ENCODE results near the gene CDV3.
"Not testable (repeated sequence)": the region's sequence is repeated elsewhere in the genome, so short reads cannot be mapped to it uniquely, and the experiment has no call there.

The CDV3 gene

DNA sequence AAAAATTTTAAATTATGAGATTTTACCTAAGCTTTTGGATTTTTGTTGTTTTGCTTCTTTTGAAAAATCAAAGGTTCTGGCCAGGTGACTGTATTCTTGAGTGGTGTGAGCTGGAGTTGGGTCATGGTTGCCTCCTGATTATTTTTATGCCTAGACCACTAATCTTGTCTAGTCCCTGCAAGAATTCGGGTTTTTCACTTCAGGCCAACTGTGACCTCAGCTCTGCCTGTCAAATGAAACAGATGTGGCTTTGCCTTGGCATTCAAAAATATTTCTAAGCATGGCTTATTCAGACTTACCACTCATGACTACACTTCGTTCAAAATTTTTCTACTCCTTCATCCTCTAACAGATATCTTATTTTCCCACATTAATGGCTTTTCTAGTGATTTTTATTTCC lies 25.4 kb upstream of the CDV3 start:
- no peak for DNase-seq (ENCODE audit: low read depth)
- TF ChIP-seq, protein P1, sequence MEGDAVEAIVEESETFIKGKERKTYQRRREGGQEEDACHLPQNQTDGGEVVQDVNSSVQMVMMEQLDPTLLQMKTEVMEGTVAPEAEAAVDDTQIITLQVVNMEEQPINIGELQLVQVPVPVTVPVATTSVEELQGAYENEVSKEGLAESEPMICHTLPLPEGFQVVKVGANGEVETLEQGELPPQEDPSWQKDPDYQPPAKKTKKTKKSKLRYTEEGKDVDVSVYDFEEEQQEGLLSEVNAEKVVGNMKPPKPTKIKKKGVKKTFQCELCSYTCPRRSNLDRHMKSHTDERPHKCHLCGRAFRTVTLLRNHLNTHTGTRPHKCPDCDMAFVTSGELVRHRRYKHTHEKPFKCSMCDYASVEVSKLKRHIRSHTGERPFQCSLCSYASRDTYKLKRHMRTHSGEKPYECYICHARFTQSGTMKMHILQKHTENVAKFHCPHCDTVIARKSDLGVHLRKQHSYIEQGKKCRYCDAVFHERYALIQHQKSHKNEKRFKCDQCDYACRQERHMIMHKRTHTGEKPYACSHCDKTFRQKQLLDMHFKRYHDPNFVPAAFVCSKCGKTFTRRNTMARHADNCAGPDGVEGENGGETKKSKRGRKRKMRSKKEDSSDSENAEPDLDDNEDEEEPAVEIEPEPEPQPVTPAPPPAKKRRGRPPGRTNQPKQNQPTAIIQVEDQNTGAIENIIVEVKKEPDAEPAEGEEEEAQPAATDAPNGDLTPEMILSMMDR (IDR thresholded peaks at IDR 0.05; ENCODE audit: low read depth, low read length, missing control alignments) = no peak
- no peak overlapping the region for H3K4me3 ChIP-seq (ENCODE audit: low read depth, low read length)

DNA sequence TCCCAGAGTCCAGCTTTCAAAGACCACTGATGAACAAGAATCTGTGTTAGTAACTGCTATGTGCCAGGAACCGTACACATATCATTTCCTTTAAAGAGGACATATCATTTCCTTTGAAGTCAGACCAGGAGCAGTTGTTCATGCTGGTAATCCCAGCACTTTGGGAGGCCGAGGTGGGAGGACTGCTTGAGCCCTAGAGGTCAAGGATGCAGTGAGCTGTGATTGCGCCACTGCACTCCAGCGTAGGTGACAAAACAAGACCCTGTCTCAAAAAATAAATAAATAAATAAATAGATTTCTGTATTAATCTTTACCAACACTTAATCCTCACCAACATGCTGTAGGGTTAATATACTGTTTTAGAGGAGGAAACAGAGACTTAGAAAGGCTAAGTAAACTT lies 23.9 kb upstream of the CDV3 start:
- DNase-seq (ENCODE audit: low read depth) = no peak
- TF ChIP-seq, protein P1 (IDR thresholded peaks at IDR 0.05; ENCODE audit: low read depth, low read length, missing control alignments) = no peak
- no peak overlapping the region for H3K4me3 ChIP-seq (ENCODE audit: low read depth, low read length)

DNA sequence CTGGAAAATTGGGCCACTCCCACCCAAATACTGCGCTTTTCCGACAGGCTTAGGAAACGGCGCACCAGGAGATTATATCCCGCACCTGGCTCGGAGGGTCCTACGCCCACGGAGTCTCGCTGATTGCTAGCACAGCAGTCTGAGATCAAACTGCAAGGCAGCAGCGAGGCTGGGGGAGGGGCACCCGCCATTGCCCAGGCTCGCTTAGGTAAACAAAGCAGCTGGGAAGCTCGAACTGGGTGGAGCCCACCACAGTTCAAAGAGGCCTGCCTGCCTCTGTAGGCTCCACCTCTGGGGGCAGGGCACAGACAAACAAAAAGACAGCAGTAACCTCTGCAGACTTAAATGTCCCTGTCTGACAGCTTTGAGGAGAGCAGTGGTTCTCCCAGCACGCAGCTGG lies 21.9 kb upstream of the CDV3 start:
- not testable (repeated sequence) for H3K4me3 ChIP-seq (ENCODE audit: low read depth, low read length); DNase-seq (ENCODE audit: low read depth)

DNA sequence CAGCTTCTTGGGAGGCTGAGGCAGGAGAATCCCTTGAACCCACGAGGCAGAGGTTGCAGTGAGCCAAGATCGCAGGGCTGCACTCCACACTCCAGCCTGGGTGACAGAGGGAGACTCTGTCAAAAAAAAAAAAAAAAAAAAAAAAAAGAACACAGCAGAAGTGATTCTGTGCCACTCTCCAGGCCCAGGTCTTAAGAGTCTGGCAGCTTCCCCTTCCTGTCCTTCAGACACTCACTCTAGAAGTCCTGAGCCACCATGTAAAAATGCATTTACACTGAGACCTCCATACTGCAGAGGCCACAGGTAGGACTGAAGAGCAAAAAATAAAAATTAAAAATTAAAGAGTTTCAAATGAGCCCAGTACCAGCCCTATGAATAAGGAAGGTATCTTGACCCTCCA lies 11.8 kb upstream of the CDV3 start:
- TF ChIP-seq, protein P1 (IDR thresholded peaks at IDR 0.05; ENCODE audit: low read depth, low read length, missing control alignments) = no peak
- no peak overlapping the region for H3K4me3 ChIP-seq (ENCODE audit: low read depth, low read length)
- DNase-seq (ENCODE audit: low read depth) = no peak

DNA sequence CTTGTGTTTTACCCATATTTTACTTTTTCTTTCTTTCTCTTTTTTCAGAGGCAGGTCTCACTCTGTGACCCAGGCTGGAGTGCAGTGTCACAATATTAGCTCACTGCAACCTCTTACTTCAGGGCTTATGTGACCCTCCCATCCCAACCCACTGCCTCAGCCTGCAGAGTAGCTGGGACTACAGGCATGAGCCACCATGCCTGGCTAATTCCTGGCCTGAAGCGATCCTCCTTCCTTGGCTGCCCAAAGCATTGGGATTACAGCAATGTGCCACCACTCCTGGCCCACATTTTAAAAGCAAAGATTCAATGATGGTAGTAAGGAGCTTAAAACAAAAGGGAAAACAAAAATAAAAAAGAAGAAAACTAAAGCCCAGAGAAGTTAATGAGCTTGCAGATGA lies 11.1 kb upstream of the CDV3 start:
- DNase-seq (ENCODE audit: low read depth) = no peak
- H3K4me3 ChIP-seq (ENCODE audit: low read depth, low read length) = no peak overlapping the region
- TF ChIP-seq, protein P1 (IDR thresholded peaks at IDR 0.05; ENCODE audit: low read depth, low read length, missing control alignments) = no peak

DNA sequence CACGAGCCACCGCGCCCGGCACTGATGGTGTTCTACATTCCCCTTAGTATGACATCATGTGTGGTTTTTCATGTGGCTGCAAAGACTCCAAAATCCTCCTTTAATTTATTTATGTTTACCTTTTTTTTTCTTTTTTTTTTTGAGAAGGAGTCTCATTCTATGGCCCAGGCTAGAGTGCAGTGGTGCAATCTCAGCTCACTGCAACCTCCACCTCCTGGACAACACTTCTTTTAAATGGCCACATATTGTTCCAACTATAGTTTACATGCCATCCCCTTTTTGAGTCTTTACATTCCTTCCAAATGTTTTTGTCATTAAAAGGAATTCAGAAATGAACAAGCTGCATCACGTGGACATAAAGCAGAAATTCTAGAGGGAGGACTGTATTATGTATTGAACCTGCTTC lies 10.3 kb upstream of the CDV3 start:
- TF ChIP-seq, protein P1 (IDR thresholded peaks at IDR 0.05; ENCODE audit: low read depth, low read length, missing control alignments) = no peak
- no peak overlapping the region for H3K4me3 ChIP-seq (ENCODE audit: low read depth, low read length)
- DNase-seq (ENCODE audit: low read depth) = no peak

DNA sequence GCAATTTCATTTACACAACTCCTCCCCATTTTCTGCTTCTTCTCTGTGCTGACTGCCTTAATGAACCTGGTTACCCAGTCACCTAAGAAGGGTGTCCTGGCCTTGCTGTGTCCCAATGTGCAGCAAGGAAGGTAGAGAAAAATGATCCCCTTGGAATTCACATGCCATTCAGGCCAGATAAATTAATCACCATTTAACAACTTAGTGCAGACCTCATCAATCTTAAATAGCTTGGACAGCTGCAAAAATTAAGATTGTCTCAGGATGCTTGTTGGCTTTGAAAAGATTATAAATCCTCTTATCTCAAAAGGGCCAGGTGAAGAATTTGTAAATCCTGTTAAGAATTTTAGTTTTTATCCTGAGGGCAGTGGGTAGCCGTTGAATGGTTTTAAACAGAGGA lies 9.7 kb upstream of the CDV3 start:
- DNase-seq (ENCODE audit: low read depth) = no peak
- TF ChIP-seq, protein P1 (IDR thresholded peaks at IDR 0.05; ENCODE audit: low read depth, low read length, missing control alignments) = no peak
- no peak overlapping the region for H3K4me3 ChIP-seq (ENCODE audit: low read depth, low read length)

Measured in GM12864 (cell line).